Measurements from ENCODE around the gene MSS51.

MSS51 gene

DNA sequence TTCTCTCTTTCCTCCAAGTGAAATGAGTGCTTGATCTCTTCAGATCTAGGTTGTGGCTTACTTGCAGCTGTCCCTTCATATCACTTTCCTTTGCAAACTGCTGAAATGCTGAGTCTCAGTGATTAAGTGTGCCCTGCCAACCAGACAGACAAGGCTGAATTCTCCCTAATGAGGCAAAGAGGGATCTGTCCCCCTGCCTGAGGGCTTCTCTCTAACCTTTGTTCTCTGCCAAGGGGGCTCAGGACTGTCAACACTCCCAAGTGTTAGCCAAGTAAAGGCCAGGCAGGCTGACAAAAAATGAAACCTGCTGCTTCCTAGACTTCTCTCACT, at the start of gene MSS51:
Gene MSS51, minus strand, starts transcription at position 24 of the 330 bp plus-strand sequence. CDS start 5,277 bp downstream, outside the sequence.
- DNase-seq: no peak

DNA sequence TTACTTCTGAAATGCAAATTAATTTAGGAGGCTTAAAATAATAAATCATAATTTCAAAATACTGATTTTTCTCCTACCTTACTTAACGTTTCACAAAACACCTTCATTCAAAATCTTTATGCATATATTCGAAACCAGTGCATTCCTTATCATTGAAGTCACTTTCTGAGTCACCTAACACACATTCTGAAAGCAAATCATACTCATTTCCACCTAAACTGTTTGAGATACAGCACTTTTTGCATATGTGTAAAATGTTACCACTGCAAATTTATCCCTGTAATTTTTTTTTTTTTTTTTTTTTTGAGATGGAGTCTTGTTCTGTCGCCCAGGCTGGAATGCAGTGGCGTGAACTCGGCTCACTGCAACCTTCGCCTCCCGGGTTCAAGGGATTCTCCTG, 46.8 kb upstream of the MSS51 start:
- no peak for DNase-seq

DNA sequence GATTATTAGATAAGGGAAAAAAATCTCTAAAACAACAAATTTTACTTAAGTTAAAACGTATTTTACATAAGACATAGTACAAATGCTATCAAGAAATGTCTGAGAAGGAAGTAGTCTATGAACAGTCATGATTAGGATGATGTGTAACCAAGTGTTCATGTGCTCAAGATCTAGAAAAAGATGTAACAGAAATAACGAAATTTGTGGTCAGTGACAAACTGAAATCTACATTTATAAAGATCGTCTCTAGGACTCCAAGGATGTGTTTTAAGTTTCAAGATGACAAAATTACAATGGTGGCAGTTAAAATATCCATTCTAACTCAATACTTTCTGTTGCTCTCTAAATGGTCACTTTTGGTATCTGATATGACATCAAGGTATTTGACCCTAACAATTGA, 45.3 kb upstream of the MSS51 start:
- no peak for DNase-seq

DNA sequence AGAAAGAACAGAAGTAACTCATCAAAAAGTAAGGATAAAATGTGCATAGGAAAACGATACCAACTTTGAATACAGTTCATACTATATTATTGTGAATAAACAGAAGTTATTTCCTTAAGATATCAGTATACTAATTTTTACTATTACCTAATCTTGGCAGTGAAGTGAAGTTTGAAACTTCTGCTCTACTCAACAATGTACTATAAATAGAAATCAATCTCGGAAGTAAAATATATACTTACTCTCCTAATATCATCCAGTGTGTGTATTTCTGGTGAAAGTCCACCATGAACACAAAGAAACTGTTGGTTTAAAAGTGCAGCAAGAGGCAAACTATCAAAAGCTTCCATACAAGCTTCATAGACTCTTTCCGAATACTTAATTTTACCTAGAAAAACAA, 37.9 kb upstream of the MSS51 start:
- no peak for DNase-seq

DNA sequence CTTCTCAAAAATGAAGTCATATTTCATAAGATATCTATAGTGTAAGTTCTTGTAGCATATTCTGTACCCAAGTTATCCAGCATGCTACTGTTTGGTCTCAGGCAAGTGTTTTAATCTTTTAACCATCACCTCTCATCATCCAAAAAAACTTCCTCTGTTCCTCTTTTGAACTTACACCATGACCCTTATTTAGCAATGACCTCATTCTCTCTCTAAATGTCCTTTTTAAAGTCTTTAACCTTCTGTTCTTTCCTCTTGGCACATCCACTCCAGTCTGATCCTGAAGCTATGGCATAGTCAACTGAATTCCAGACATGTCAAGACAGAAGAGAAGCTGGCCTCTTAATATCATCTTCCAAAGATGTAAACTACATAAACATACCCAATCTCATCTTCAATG, 36.2 kb upstream of the MSS51 start:
- no peak for DNase-seq

DNA sequence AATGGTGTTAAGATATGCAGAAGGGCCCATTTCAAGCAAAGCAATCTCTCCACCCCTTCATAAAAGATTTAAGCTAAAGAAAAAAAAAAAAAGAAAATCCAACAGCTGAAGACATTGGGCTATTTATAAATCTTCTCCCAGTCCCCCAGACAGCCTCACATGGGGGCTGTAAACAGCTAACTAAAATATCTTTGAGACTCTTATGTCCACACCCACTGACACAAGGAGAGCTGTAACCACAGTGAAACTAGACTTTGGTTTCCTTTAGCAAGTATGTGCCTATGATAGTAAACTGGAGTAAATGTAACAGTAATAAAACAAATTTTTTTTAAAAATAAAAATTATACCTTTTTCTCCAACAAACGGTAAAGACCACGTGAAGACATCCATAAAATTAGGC, 33.8 kb upstream of the MSS51 start:
- DNase-seq: no peak

DNA sequence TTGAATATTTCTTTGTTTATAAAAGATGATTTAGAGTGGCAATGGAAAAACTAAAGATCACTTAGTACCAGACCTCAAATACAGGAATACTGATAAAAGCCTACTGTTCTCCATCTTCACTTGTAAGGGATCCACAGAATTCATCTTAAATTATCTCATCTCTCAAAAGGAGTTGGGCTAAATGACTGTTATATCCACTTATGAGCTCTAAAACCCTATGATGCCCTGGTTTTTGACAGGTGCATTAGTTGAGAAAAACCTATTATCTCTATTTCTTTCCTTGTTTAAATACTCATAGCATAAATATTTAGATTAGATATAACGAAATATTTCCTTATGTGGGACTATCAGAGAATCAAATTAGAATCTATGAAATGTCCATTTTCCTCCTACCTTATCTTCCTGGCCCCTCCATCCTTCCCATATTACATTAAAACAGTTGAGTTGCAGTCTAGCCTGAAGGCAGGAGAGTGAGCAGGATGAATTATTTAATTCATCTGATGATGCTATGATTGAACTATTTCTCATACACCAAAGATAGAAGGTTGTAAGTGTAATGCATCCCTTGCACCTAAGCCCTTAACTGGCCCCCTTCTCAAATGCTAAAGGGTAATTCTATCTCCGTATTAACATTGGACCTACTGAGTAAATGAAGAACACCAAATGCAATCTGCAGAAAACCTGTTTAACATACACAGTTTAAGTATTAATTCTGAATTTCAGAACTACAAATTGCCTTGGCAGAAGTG, 32.8 kb upstream of the MSS51 start:
- DNase-seq: no peak

DNA sequence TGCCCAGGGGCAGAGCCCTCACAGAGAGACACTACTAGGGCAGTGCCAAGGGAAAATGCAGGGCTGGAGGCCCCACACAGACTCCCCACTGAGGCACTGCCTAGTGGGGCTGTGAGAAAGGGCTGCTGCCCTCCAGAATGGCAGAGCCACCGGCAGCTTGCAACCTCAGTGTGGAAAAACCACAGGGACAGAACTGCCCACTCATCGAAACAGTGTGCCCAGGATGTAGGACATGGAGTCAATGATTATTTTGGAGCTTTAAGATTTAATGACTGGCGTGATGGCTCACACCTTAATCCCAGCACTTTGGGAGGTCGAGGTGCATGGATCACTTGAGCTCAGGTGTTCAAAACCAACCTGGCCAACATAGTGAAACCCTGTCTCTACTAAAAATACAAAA, 27.5 kb upstream of the MSS51 start:
- no peak for DNase-seq

DNA sequence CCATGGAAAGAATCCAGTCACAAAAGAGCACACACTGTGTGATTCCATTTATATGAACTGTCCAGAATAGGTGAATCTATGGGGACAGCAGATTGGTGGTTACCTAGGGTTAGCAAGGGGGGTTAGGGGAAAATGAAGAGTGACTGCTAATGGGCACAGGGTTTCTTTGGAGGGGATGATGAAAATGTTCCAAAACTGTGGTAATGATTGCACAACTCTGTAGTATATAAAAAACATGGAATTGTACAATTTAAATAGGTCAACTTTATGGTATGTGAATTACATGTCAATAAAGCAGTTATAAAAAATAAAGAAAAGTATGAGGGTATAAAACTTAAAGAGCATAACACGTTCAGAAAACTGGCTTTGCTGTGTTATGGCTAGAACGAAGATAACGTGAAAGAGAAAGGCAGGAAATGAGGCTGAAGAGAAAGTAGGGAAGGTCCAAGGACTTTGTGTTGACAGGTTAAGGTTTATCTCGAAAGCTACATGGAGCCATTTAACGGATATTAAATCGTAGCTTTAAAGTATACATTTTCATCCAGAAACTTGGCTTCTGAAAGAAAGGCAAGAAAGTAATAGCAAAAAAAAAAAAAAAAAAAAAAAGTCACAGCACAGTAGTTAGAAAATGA, 26.4 kb upstream of the MSS51 start:
- no peak for DNase-seq

DNA sequence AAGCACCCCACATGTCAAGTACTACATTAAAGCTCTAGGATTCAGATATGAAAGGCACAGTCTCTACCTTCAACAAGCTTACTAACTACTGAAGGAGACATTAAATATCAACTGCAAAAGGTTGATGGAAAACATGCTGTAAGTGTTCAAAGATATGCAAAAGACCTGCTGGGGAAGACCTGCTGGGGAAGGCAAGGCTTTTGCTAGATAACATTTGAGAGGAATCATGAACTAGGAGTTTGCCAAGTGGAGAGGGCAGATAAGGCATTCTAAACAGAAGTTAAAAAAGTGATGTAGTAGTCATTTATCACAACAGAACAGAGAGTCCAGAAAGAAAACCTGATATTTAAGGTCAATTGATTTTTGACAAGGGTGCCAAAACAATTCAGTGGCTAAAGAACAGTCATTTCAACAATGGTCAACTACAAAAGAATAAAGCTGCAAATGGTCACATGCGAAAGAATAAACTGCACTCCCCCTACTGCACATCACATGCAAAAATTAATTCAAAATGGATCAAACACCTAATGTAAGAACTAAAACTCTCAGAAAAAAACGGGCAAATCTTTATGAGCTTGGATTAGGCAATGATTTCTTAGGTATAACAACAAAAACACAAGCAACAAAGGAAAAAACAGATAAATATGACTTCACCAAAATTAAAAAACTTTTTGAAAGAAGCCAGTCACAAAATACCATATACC, 23.0 kb upstream of the MSS51 start:
- no peak for DNase-seq

DNA sequence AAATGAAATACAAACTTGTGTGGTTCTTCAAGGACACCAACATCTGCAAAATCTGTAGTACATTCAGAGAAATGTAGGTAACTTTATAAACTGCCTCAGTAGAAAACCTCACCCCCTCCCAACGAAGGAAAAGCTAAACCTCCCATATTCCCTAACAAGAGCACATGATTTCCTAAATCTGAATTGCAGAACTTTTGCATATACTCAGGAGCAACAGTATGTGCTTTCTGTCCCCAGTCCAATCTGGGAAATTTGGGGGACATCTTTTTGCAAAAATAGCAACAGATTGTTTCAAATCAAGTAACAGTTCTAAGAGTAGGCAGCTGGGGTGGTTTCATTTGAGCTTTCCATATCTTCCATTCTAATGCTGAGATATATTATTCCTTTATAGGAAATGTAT, 15.8 kb upstream of the MSS51 start:
- DNase-seq: no peak

DNA sequence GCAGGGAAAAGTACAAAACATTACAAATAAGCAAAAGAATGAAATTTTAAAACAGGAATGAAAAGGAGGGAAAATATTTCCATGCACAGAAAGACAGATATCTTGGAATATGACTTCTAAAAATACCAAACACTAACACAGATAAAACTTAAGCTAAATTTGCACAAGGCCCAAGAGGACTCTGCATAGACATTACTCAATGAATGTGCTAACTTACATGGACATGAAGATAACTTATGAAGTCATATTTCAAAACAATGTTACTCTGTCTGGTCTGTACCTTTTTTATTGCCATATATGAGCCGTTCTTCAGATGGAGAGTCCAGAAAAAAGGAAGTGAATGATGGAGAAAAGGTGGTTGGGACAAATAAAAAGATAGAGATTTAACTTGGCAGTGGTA, 15.0 kb upstream of the MSS51 start:
- DNase-seq: no peak

DNA sequence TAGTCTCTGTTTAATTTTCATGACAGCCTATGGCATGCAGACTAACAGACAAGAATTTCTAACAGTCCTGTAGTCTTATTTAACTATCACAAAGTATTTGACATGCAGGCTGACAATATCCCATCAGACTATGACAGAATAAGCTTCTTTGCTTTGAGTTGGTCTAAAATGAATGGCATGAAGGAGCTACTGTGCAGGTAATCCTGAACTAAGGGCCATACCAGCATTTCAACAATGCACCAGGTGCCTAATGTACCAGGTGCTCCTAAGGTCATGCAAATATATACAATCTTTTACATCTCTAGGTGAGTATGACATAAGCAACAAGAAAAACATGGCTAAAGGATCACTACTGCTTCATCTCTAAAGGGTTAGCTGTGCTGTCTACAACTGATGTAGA, 13.6 kb upstream of the MSS51 start:
- no peak for DNase-seq

DNA sequence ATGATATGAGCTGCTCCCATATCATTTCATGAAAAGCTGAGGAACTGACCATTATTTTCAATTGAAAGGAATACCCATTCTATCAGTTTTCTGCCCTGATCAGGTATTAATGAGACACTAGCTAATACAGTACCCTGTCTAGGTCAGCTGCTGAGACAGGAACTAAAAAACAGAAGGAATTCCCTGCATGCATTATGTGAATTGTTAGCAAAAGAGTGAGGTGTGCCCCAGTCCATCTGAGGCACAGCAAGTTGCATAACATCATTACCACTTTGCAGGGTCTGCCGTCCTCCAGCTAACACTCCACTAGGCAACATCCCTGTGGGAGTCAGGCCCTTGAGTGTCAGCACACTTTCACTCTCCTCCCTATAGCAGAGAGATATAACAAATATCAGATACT, 11.1 kb upstream of the MSS51 start:
- DNase-seq: no peak

DNA sequence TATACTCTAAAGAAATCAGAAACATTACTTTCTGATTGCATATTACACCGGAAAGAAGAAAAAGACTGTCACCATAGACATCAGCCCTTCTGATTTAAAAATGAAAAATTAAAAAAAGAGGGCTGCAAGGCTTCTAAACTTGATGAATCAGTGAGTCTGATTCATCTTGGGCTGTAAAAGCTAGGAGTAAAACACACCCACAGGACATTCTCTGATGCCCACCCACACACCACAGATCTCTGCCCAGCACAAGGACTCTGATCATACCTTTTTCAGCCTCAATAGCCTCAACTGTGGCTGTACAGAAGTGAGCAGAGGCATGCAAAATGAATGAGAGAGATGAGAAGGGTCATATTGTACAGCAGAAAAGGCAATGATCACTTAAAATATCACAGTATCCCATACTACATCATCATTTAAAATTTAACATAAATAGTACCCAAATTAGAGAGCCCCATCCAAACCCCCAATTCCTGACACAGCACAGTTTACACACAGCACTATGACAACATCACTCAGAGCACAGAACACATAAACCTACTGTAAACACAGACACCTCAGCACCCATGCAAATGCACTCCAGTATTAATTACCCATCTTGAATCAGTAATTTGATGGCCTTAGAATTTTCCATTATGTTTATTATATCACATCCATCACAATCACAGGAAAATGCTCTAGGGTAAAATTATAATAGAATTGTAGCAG, 6.4 kb upstream of the MSS51 start:
- no peak for DNase-seq

DNA sequence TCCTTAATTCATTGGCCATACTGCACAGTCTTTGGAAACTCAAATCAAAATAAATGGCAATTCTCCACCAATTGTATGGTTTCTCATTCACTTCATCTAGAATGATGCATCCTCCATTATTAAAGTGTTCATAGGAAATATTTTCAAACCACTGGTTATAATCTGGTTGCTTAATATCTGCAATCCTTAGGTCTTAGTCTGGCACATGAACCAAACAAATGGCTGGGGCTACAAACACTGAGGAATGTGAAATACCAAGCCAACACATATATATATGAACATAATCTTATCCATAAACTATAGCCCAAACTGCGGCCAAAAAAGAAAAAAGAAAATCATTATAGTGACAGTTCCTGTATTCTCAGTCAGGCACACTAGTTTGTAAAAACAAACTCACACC, 5.7 kb upstream of the MSS51 start:
- no peak for DNase-seq

DNA sequence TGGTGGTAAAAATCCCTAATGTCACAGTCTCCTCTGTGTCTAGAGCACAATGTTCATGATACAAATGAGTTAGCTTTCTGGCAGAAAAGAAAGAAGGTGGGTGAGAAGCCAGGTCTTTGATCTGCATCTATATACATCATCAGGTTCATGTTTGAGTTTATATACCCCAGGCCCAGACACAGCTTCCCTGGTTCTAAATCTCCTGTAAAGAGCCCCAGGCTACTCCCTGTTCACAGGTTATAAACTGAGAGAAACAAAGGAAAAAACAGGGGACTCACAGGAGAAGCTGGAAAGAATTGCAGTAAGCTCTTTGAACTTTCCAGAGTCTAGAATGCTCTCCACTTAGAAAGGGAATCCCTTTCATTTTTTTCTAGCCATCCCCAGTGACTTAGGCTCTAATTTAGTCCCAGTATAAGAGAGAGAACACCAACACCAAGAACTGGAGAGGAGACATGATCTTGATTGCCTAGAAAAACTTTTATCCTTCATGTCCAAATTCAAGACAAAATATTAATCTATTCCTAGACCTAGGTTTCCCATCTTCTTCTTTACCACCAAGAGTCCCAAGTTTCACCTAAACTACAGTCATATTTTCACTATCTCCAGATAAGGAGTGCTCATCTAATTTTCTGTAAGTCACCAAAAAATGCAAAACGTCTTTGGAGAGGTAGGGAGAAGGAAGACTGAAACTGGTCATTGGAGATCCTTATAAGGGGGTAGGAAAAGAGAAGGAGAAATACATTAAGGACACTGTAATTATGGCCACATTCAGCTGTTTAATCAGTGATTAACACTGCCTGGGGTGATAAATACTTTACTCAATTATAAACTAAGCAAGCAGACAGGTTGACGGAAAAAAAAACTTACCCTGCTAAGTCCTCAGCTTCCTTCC, 469 bp downstream of the MSS51 start:
- DNase-seq: no peak

DNA sequence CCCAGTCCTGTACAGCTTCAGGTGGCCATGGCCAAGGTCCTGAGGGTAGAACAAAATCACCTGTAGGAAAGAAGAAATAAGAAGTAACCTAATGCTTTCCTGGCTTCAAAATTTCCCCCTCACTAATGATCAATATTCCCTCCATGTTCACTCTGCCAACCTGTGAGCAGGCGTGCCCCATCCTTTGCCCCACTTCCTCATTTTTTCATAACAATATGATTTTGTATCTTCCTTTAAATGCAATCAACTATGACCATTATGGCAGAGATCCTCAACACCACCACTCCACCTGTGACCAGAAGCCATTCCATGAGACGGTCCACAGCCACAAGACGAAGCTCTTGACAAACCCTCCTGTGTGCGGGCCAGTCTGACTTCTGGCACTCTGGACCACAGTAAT, 7.0 kb downstream of the MSS51 start:
- DNase-seq: no peak

DNA sequence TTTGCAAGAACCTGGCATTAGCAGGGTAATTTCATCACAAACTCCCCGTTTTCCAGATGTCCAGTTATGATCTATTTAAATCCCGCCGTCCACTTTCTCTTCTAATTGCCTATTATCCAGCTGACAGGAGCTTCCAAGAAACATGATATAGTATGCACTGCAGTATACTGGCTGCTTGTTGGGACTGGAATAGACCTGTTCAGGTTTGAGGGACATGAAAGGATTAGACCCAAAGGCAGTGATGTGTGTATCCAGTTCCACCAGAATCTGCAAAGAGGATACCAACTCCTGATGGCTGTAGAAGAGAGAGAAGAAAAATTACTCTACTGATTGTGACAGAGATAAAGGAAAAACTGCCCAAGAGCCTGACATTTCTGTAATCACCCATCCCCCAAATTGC, 8.9 kb downstream of the MSS51 start:
- no peak for DNase-seq

DNA sequence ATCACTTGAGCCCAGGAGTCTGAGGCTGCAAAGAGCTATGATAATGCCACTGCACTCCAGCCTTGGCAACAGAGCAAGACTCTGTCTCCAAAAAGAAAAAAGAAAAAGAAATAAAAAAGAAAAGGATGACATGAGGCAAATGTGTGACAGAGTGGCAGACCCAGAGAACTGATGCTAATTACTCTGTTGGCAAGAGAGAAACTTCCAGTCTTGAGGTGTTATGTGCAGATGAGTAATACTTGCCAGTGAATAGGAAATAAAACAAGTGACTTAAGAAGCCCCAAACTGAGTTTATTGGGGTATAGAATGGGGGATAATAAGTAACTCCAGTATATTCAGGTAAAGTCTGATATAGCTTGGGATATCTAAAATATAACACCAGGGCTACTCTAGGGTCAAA, 10.1 kb downstream of the MSS51 start:
- DNase-seq: no peak

DNA sequence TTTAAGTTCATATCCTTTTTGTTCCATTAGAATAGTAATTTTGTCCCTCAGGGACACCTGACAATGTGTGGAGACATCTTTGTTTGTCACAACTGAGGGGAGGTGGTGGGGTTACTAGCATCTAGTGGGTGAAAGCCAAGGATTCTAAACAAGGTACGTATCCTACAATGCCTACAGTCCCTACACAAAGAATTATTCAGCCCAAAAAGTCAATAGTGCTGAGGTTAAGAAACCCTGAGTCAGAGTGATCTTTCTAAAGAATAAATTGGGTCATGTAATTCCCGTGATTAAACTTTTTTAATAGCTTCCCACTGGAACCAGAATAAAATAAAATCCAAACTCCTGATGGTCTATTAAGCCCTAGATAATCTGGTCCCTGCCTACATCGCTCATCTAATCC, 16.8 kb downstream of the MSS51 start:
- no peak for DNase-seq

DNA sequence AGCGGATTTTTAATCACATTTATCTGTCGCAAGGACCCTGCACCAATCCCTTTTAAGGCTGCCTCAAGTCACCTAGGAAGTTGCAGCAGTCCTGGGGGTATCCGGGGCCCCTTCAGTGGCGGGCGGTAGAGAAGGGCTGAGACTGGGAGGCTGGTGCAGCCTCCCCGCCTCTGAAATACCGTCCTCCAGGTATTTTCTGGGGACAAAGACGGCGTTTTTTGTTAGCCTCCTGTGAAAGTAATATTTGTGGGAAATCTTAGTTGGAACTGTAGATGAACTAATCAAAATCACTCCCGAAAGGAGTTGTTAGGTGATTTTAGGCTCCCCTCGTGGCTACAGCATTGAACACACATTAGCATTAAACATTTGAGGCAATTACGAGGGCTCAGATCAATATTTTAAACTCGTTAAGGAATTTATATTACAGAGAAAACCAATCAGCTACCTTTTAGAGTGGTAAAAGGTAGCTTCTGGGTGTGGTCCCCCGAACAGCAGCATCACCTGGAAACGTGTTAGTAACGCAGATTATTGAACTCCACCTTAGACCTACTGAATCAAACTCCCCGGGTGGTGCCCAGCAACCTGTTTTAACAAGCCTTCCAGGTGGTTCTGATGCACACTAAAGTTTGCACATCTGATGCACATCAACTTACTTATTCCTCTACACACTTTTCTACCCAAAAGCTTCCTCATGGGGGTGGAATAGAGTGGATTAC, 19.0 kb downstream of the MSS51 start:
- DNase-seq: no peak

Measured in activated naive CD4-positive, alpha-beta T cell (primary cell).